ENCODE results near the gene CDH23.

The CDH23 gene

GRCh38 chr10:71605263-71605962, 208.7 kb downstream of the CDH23 start:
- Mint-ChIP-seq H3K27ac (no peak overlapping the region), H3K36me3 (ENCODE audit: low read depth) (no peaks in the 10 kb centered on the region), H3K4me3 (no peak overlapping the region), H3K9me3 (no peaks in the 10 kb centered on the region), H3K4me1 (peaks cover 43% of the 10 kb centered on the region), H3K27me3 (ENCODE audit: low read depth, poor library complexity) (peaks cover 22% of the 10 kb centered on the region)
- TF ChIP-seq CTCF (IDR thresholded peaks at IDR 0.05): no peak
- no peak for DNase-seq

DNA sequence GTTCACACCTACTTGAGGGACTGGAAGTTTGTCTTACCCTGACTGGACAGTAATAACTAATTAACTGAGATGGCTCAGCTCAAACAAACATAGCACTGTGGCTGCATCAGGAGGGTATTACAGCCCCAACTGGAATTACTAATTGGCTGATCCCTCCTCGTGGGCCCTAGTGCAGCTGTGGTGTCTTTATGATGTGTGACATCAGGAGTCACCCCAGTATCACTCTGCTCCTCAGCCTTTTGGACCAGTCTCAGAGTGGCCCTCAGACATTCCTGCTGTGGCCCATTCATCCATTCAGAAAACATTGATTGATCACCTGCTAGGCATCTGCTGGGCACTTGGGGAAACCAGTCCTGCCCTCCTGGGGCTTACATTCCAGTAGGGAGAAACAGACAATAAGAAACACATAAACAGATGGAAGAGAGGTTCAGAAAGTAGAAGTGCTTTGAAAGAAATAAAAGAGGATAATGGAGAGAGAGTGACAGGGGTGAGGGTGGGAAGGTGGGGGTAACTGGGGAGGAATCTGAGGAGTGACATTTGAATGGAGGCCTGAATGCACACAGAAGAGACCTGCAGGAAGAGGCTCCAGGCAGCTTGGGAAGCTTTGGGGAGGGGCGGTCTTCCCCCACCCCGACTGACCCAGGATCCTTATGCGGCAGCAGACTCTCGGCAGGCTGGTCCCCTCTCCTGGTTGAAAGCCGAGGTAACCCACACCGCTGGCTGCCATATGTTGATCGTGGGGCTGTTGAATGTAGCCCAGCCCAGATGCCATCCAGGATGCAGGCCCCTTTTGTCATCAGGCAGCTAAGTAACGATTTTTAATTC, 209.7 kb downstream of the CDH23 start:
- no peaks in the 10 kb centered on the region for H3K9me3 Mint-ChIP-seq
- TF ChIP-seq CTCF (IDR thresholded peaks at IDR 0.05): no peak
- peaks cover 24% of the 10 kb centered on the region for H3K27me3 Mint-ChIP-seq (ENCODE audit: low read depth, poor library complexity)
- no peak overlapping the region for H3K27ac Mint-ChIP-seq
- peaks cover 49% of the 10 kb centered on the region for H3K4me1 Mint-ChIP-seq
- DNase-seq: no peak
- H3K36me3 Mint-ChIP-seq (ENCODE audit: low read depth): no peaks in the 10 kb centered on the region
- no peak overlapping the region for H3K4me3 Mint-ChIP-seq

GRCh38 chr10:71607082-71607443, 210.3 kb downstream of the CDH23 start:
- no peak for DNase-seq
- Mint-ChIP-seq H3K4me1 (peaks cover 49% of the 10 kb centered on the region), H3K36me3 (ENCODE audit: low read depth) (no peaks in the 10 kb centered on the region), H3K9me3 (no peaks in the 10 kb centered on the region), H3K27me3 (ENCODE audit: low read depth, poor library complexity) (peaks cover 28% of the 10 kb centered on the region), H3K27ac (no peak overlapping the region), H3K4me3 (no peak overlapping the region)
- TF ChIP-seq CTCF (IDR thresholded peaks at IDR 0.05): no peak

DNA sequence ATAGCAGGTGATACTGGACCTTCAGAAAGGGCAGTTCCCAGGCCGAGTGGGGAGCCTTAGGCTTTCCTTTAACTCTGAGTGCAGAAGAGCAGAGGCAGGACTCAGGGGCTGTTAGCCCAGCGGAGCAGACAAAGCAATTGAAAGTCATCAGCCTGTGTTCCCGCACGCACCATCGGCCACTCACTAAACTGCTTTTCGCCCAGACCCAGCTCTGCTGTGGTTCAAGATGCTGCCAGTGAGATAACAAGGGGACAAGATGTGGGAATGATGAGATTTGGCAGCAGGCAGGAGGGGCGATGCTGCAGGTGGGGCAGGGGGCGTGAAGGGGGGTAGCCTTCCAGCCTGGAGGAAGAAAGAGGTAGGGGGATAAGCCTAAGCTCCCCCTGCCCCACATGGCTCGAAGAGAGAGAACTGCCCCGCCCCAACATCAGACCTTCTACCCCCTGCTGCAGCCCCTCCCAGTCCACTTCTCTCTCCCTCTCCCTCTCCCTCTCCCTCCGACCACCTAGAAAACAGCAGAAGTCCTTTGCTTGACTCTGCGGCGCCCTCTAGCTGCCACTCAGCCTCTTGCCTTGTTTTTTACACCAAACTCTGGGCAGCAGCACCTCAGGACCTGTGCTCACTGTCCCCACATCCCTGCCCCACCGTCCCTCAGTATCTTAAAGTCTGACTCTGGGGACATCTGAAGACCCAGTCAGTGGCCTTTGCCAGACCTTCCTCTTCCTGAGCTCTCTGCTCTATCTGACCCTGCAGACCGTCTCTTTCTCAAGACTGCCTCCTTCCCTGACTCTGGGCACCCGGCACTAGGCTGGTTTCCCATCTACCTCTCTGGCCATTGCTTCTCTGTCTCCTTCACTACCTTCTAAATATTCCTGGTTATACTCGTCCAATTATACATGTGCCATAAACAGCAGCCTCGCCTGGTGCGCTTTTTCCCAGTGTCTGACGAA, 212.4 kb downstream of the CDH23 start:
- no peak overlapping the region for H3K27ac Mint-ChIP-seq
- H3K4me3 Mint-ChIP-seq: no peak overlapping the region
- DNase-seq: peak; percentile 92
- H3K36me3 Mint-ChIP-seq (ENCODE audit: low read depth): no peaks in the 10 kb centered on the region
- no peaks in the 10 kb centered on the region for H3K9me3 Mint-ChIP-seq
- H3K27me3 Mint-ChIP-seq (ENCODE audit: low read depth, poor library complexity): peaks cover 30% of the 10 kb centered on the region
- H3K4me1 Mint-ChIP-seq: peaks cover 40% of the 10 kb centered on the region
- peak; percentile 76 for TF ChIP-seq CTCF (IDR thresholded peaks at IDR 0.05)

- Mint-ChIP-seq H3K4me1 (peaks cover 34% of the 10 kb centered on the region), H3K27ac (no peak overlapping the region), H3K27me3 (ENCODE audit: low read depth, poor library complexity) (peaks cover 37% of the 10 kb centered on the region), H3K4me3 (no peak overlapping the region), H3K36me3 (ENCODE audit: low read depth) (no peaks in the 10 kb centered on the region), H3K9me3 (no peaks in the 10 kb centered on the region)
- no peak for DNase-seq
- no peak for TF ChIP-seq CTCF (IDR thresholded peaks at IDR 0.05)
Observed at GRCh38 chr10:71610651-71611050, 213.9 kb downstream of the CDH23 start.
